ENCODE results near the gene LPP.

LPP gene

GRCh38 chr3:188205992-188206416, 52.0 kb downstream of the LPP start:
- H3K9ac ChIP-seq (ENCODE audit: low read depth, low read length), result no peak overlapping the region
- H3K4me1 ChIP-seq (ENCODE audit: insufficient read depth, low read length), result peaks cover 14% of the 10 kb centered on the region
- no peaks in the 10 kb centered on the region for H3K9me3 ChIP-seq (ENCODE audit: control insufficient read depth, insufficient read depth, low read length)
- H3K36me3 ChIP-seq (ENCODE audit: insufficient read depth, low read length), result no peaks in the 10 kb centered on the region

GRCh38 chr3:188206787-188207186, 52.8 kb downstream of the LPP start:
- Histone ChIP-seq H3K9me3 (ENCODE audit: control insufficient read depth, insufficient read depth, low read length) (no peaks in the 10 kb centered on the region), H3K36me3 (ENCODE audit: insufficient read depth, low read length) (no peaks in the 10 kb centered on the region), H3K4me1 (ENCODE audit: insufficient read depth, low read length) (peaks cover 14% of the 10 kb centered on the region), H3K9ac (ENCODE audit: low read depth, low read length) (no peak overlapping the region)

GRCh38 chr3:188207941-188208515, 54.1 kb downstream of the LPP start:
- H3K9ac ChIP-seq (ENCODE audit: low read depth, low read length), result no peak overlapping the region
- no peaks in the 10 kb centered on the region for H3K9me3 ChIP-seq (ENCODE audit: control insufficient read depth, insufficient read depth, low read length)
- peaks cover 22% of the 10 kb centered on the region for H3K4me1 ChIP-seq (ENCODE audit: insufficient read depth, low read length)
- H3K36me3 ChIP-seq (ENCODE audit: insufficient read depth, low read length), result no peaks in the 10 kb centered on the region

- H3K36me3 ChIP-seq (ENCODE audit: insufficient read depth, low read length), result no peaks in the 10 kb centered on the region
- no peaks in the 10 kb centered on the region for H3K9me3 ChIP-seq (ENCODE audit: control insufficient read depth, insufficient read depth, low read length)
- H3K4me1 ChIP-seq (ENCODE audit: insufficient read depth, low read length), result peaks cover 28% of the 10 kb centered on the region
- no peak overlapping the region for H3K9ac ChIP-seq (ENCODE audit: low read depth, low read length)
Measured at GRCh38 chr3:188208516-188208981, 54.6 kb downstream of the LPP start.

GRCh38 chr3:188209034-188209433, 55.1 kb downstream of the LPP start:
- Histone ChIP-seq H3K4me1 (ENCODE audit: insufficient read depth, low read length) (peaks cover 29% of the 10 kb centered on the region), H3K9me3 (ENCODE audit: control insufficient read depth, insufficient read depth, low read length) (no peaks in the 10 kb centered on the region), H3K9ac (ENCODE audit: low read depth, low read length) (no peak overlapping the region), H3K36me3 (ENCODE audit: insufficient read depth, low read length) (no peaks in the 10 kb centered on the region)

- Histone ChIP-seq H3K9ac (ENCODE audit: low read depth, low read length) (no peak overlapping the region), H3K36me3 (ENCODE audit: insufficient read depth, low read length) (no peaks in the 10 kb centered on the region), H3K4me1 (ENCODE audit: insufficient read depth, low read length) (peaks cover 34% of the 10 kb centered on the region)
Measured at GRCh38 chr3:188209740-188210139, 55.8 kb downstream of the LPP start.

GRCh38 chr3:188211476-188211875, 57.5 kb downstream of the LPP start:
- no peak overlapping the region for H3K9ac ChIP-seq (ENCODE audit: low read depth, low read length)
- no peaks in the 10 kb centered on the region for H3K9me3 ChIP-seq (ENCODE audit: control insufficient read depth, insufficient read depth, low read length)
- peaks cover 39% of the 10 kb centered on the region for H3K4me1 ChIP-seq (ENCODE audit: insufficient read depth, low read length)
- H3K36me3 ChIP-seq (ENCODE audit: insufficient read depth, low read length), result no peaks in the 10 kb centered on the region

More at GRCh38 chr3:188209740-188210139, 55.8 kb downstream of the LPP start:
- no peaks in the 10 kb centered on the region for H3K9me3 ChIP-seq (ENCODE audit: control insufficient read depth, insufficient read depth, low read length)

GRCh38 chr3:188212308-188212969, 58.5 kb downstream of the LPP start:
- no peaks in the 10 kb centered on the region for H3K36me3 ChIP-seq (ENCODE audit: insufficient read depth, low read length)
- peak overlapping the region; percentile 32 for H3K9ac ChIP-seq (ENCODE audit: low read depth, low read length)
- no peaks in the 10 kb centered on the region for H3K9me3 ChIP-seq (ENCODE audit: control insufficient read depth, insufficient read depth, low read length)
- H3K4me1 ChIP-seq (ENCODE audit: insufficient read depth, low read length), result peaks cover 46% of the 10 kb centered on the region

- Histone ChIP-seq H3K36me3 (ENCODE audit: insufficient read depth, low read length) (no peaks in the 10 kb centered on the region), H3K9ac (ENCODE audit: low read depth, low read length) (no peak overlapping the region), H3K9me3 (ENCODE audit: control insufficient read depth, insufficient read depth, low read length) (no peaks in the 10 kb centered on the region), H3K4me1 (ENCODE audit: insufficient read depth, low read length) (peaks cover 38% of the 10 kb centered on the region)
Measured at GRCh38 chr3:188214442-188214841, 60.5 kb downstream of the LPP start.

- peaks cover 38% of the 10 kb centered on the region for H3K4me1 ChIP-seq (ENCODE audit: insufficient read depth, low read length)
- 0 out of 2 replicates have a peak, but pooled peaks cover 5% of the 10 kb centered on the region for H3K36me3 ChIP-seq (ENCODE audit: insufficient read depth, low read length)
- no peak overlapping the region for H3K9ac ChIP-seq (ENCODE audit: low read depth, low read length)
- H3K9me3 ChIP-seq (ENCODE audit: control insufficient read depth, insufficient read depth, low read length), result no peaks in the 10 kb centered on the region
Measured at GRCh38 chr3:188215129-188215528, 61.2 kb downstream of the LPP start.

- H3K9ac ChIP-seq (ENCODE audit: low read depth, low read length), result no peak overlapping the region
- 0 out of 2 replicates have a peak, but pooled peaks cover 5% of the 10 kb centered on the region for H3K36me3 ChIP-seq (ENCODE audit: insufficient read depth, low read length)
- peaks cover 37% of the 10 kb centered on the region for H3K4me1 ChIP-seq (ENCODE audit: insufficient read depth, low read length)
- H3K9me3 ChIP-seq (ENCODE audit: control insufficient read depth, insufficient read depth, low read length), result no peaks in the 10 kb centered on the region
Measured at GRCh38 chr3:188217011-188217463, 63.1 kb downstream of the LPP start.

GRCh38 chr3:188217726-188218125, 63.8 kb downstream of the LPP start:
- Histone ChIP-seq H3K9ac (ENCODE audit: low read depth, low read length) (no peak overlapping the region), H3K4me1 (ENCODE audit: insufficient read depth, low read length) (peaks cover 33% of the 10 kb centered on the region), H3K36me3 (ENCODE audit: insufficient read depth, low read length) (0 out of 2 replicates have a peak, but pooled peaks cover 5% of the 10 kb centered on the region), H3K9me3 (ENCODE audit: control insufficient read depth, insufficient read depth, low read length) (no peaks in the 10 kb centered on the region)

GRCh38 chr3:188218603-188219002, 64.6 kb downstream of the LPP start:
- Histone ChIP-seq H3K4me1 (ENCODE audit: insufficient read depth, low read length) (peaks cover 24% of the 10 kb centered on the region), H3K36me3 (ENCODE audit: insufficient read depth, low read length) (0 out of 2 replicates have a peak, but pooled peaks cover 5% of the 10 kb centered on the region), H3K9me3 (ENCODE audit: control insufficient read depth, insufficient read depth, low read length) (no peaks in the 10 kb centered on the region), H3K9ac (ENCODE audit: low read depth, low read length) (no peak overlapping the region)

GRCh38 chr3:188219147-188219546, 65.2 kb downstream of the LPP start:
- Histone ChIP-seq H3K9ac (ENCODE audit: low read depth, low read length) (no peak overlapping the region), H3K4me1 (ENCODE audit: insufficient read depth, low read length) (peaks cover 24% of the 10 kb centered on the region), H3K9me3 (ENCODE audit: control insufficient read depth, insufficient read depth, low read length) (no peaks in the 10 kb centered on the region), H3K36me3 (ENCODE audit: insufficient read depth, low read length) (0 out of 2 replicates have a peak, but pooled peaks cover 5% of the 10 kb centered on the region)
